Endothelial cell of umbilical vein (primary cell): ENCODE results near the gene PRKCQ. TPM values are rescaled to one million over a fixed set of nuclear protein-coding genes. Genes with fewer than 3 reads are reported as not detected.

ENCODE experiments used
- BruUV-seq: library from RNA; stranded (reverse); fragments of 400-500 nt; replicated peaks from 2 replicates; lab custom pipeline; 2021; lab: Mats Ljungman, UMichigan
- CTCF ChIA-PET: fragments of 300-600, 350-600 bp; sonication (Branson Sonifier 250); formaldehyde crosslinking; loops from one replicate; lab custom pipeline; 2021; ENCODE audit warnings: antibody characterized with exemption, inconsistent platforms; lab: Charles Lee
- POLR2A ChIA-PET: fragments of 300-600, 350-600 bp; sonication (Branson Sonifier 250); formaldehyde crosslinking; loops from one replicate; lab custom pipeline; 2021; ENCODE audit warnings: antibody characterized with exemption, inconsistent platforms; lab: Charles Lee
- DNase-seq: peaks from one replicate; pipeline ENCODE4 v3.0.0-alpha.2; 2011; ENCODE audit warnings: low read depth, low spot score
- FAIRE-seq: peaks from 2 replicates; lab custom pipeline; 2011; peaks lifted over from hg19 to GRCh38; lab: Jason Lieb, UNC
- H2AFZ ChIP-seq: 2 replicates; pipeline ENCODE4 v1.6.0; 2012; ENCODE audit warnings: low read depth, low read length, control low read depth, inconsistent platforms
- H3K27ac ChIP-seq: 2 replicates; pipeline ENCODE4 v1.5.1; 2011; ENCODE audit warnings: low read depth, mild to moderate bottlenecking, control low read depth, low read length, moderate library complexity; ENCODE audit not compliant: insufficient read depth
- H3K27me3 ChIP-seq, 2 experiments: 2 replicates each; pipeline versions ENCODE4 v1.6.0 to v1.6.1; 2011; ENCODE audit warnings: low read length in 2 of 2, mixed read lengths in 1 of 2; ENCODE audit not compliant: control insufficient read depth in 2 of 2, insufficient read depth in 2 of 2
- H3K36me3 ChIP-seq, 2 experiments: 2 replicates in 1 of 2; 3 replicates in 1 of 2; pipeline ENCODE4 v1.5.1; 2011; ENCODE audit warnings: low read length in 2 of 2, mild to moderate bottlenecking in 1 of 2, moderate library complexity in 1 of 2; ENCODE audit not compliant: control insufficient read depth in 2 of 2, insufficient read depth in 2 of 2; ENCODE audit errors: extremely low read depth in 1 of 2
- H3K4me1 ChIP-seq: 3 replicates; pipeline ENCODE4 v1.5.1; 2011; ENCODE audit warnings: mild to moderate bottlenecking, low read length; ENCODE audit not compliant: control insufficient read depth, insufficient read depth; ENCODE audit errors: extremely low read depth
- H3K4me2 ChIP-seq: 2 replicates; pipeline ENCODE4 v1.6.1; 2011; ENCODE audit warnings: low read length, control low read depth, mixed read lengths; ENCODE audit not compliant: insufficient read depth
- H3K4me3 ChIP-seq, 3 experiments: fragments of 200-600 bp in 1 of 3; sonication (generic), shearing (Covaris generic) in 1 of 3; replicated peaks in 1 of 3; 2 replicates each; pipeline ENCODE4 v1.5.1; 2011 to 2016; ENCODE audit warnings: control low read depth in 3 of 3, low read length in 3 of 3, mild to moderate bottlenecking in 2 of 3, inconsistent platforms in 1 of 3, low read depth in 1 of 3, moderate library complexity in 1 of 3; ENCODE audit not compliant: insufficient read depth in 1 of 3
- H3K79me2 ChIP-seq: 2 replicates; pipeline ENCODE4 v1.6.0; 2012; ENCODE audit warnings: low read length, inconsistent platforms; ENCODE audit not compliant: control insufficient read depth, insufficient read depth
- H3K9ac ChIP-seq: replicated peaks from 2 replicates; pipeline ENCODE3; 2011; ENCODE audit warnings: low read length, control low read depth; ENCODE audit not compliant: insufficient read depth; ENCODE audit errors: extremely low read depth
- H3K9me1 ChIP-seq: replicated peaks from 3 replicates; pipeline ENCODE4 v1.6.0; 2011; ENCODE audit warnings: mild to moderate bottlenecking, low read length; ENCODE audit not compliant: control insufficient read depth, insufficient read depth; ENCODE audit errors: extremely low read depth
- H3K9me3 ChIP-seq: replicated peaks from 2 replicates; pipeline ENCODE4 v1.5.1; 2012; ENCODE audit warnings: low read length, inconsistent platforms; ENCODE audit not compliant: control insufficient read depth, insufficient read depth
- H4K20me1 ChIP-seq: replicated peaks from 2 replicates; pipeline ENCODE3; 2011; ENCODE audit warnings: mild to moderate bottlenecking, low read length; ENCODE audit not compliant: control insufficient read depth, insufficient read depth; ENCODE audit errors: extremely low read depth
- CTCF ChIP-seq, 2 donors: IDR thresholded peaks; 1 replicate in 1 of 2; 2 replicates in 1 of 2; pipeline ENCODE4 v1.5.1; 2011; ENCODE audit warnings: low read length in 2 of 2, mild to moderate bottlenecking in 2 of 2, moderate library complexity in 2 of 2, control low read depth in 1 of 2, inconsistent platforms in 1 of 2, low read depth in 1 of 2; ENCODE audit not compliant: insufficient read depth in 1 of 2; ENCODE audit errors: extremely low read depth in 1 of 2
- EZH2 ChIP-seq: IDR thresholded peaks from 2 replicates; pipeline ENCODE4 v1.6.1; 2012; ENCODE audit warnings: borderline replicate concordance, low read depth, mild to moderate bottlenecking, moderate library complexity, low read length, inconsistent platforms; ENCODE audit not compliant: severe bottlenecking
- FOS ChIP-seq: IDR thresholded peaks from 2 replicates; pipeline ENCODE4 v1.6.1; 2011; ENCODE audit warnings: mild to moderate bottlenecking, low read length, moderate library complexity, borderline replicate concordance; ENCODE audit not compliant: insufficient read depth
- MAX ChIP-seq: IDR thresholded peaks from 2 replicates; pipeline ENCODE4 v1.6.1; 2011; ENCODE audit not compliant: insufficient read depth, insufficient read length
- MYC ChIP-seq: IDR thresholded peaks from one replicate; pipeline ENCODE4 v1.6.1; 2011; ENCODE audit warnings: mild to moderate bottlenecking, low read depth, low read length
- POLR2AphosphoS5 ChIP-seq: IDR thresholded peaks from 2 replicates; pipeline ENCODE4 v1.6.1; 2012; ENCODE audit warnings: low read depth, mild to moderate bottlenecking, control low read depth, low read length, moderate library complexity; ENCODE audit not compliant: insufficient read depth
- dilution Hi-C: fragments of 300-500 bp; cut with MboI; formaldehyde crosslinking; loops from one replicate; pipeline ENCODE4 v1.15.0; 2019; ENCODE audit warnings: low sequenced_read_pairs; ENCODE audit not compliant: extremely low pct_ligation_motif_present
- intact Hi-C: fragments of 100-400 bp; cut with micrococcal nuclease; formaldehyde crosslinking; loops from one replicate; pipeline ENCODE4 v1.10.0; 2022
- polyA plus RNA-seq, 4 experiments: library from polyadenylated mRNA; depleted of rRNA in 3 of 4; stranded (reverse) in 3 of 4; unstranded in 1 of 4; fragments of >200 nt; gene quantifications; 2 replicates each; pipeline versions ENCODE4 v1.2.1 to v1.2.3, GENCODE V29; 2011 to 2012; ENCODE audit warnings: missing spikeins in 1 of 4
- total RNA-seq: library from RNA; stranded (reverse); gene quantifications from 2 replicates; pipeline ENCODE4 v1.2.3, GENCODE V29; 2021

Gene PRKCQ
- total and polyA plus RNA-seq, 2 donors (not counting 3 experiments of a cell fraction or from before 2014, with no cell fraction given): 0.32 to 0.55 TPM

GRCh38 chr10:6589287-6590094, 9.4 kb upstream of the PRKCQ start:
- H3K4me2 ChIP-seq: no peak overlapping the region
- H4K20me1 ChIP-seq: no peaks in the 10 kb centered on the region
- POLR2A ChIA-PET: no interaction called here
- no peak overlapping the region for H3K4me3 ChIP-seq
- TF ChIP-seq CTCF (IDR thresholded peaks at IDR 0.05; ENCODE audit: extremely low read depth in 1 of 2, insufficient read depth in 1 of 2, low read depth in 1 of 2, low read length in 2 of 2) (no peak), EZH2 (no peak), MYC (no peak), POLR2AphosphoS5 (no peak), FOS (no peak), MAX (no peak)
- H2AFZ ChIP-seq: no peak overlapping the region
- CTCF ChIA-PET: interaction anchor here (1.2 to 1.3 kb wide), 2 partner anchors 9 to 11 kb away, joined by 3 to 5 read pairs; no protein-coding TSS in a partner anchor
- DNase-seq (no peak), FAIRE-seq (no peak)
- no peak overlapping the region for H3K9ac ChIP-seq
- H3K4me1 ChIP-seq: no peaks in the 10 kb centered on the region
- no peaks in the 10 kb centered on the region for H3K9me3 ChIP-seq
- no peak overlapping the region for H3K27ac ChIP-seq
- no peaks in the 10 kb centered on the region for H3K36me3 ChIP-seq
- no peaks in the 10 kb centered on the region for H3K9me1 ChIP-seq
- BruUV-seq: no TSS peak
- H3K79me2 ChIP-seq: no peaks in the 10 kb centered on the region
- intact Hi-C loops: no loop called here
- H3K27me3 ChIP-seq: no peaks in the 10 kb centered on the region
- dilution Hi-C loops: no loop called here
